Right lobe of liver (tissue), 6 donors: Measurements from ENCODE around the gene KCNJ5. TPM values are rescaled to one million over a fixed set of nuclear protein-coding genes. Genes with fewer than 3 reads are reported as not detected.

Experiments used
- ATAC-seq, 4 donors: fragments of 200-7000 bp; cut with Tn5 transposase; one replicate each; pipeline ENCODE4 v1.9.1; 2020; ENCODE audit warnings: mild to moderate bottlenecking in 4 of 4, moderate library complexity in 4 of 4
- DNase-seq, 3 donors: peaks; one replicate each; pipeline ENCODE4 v3.0.0-alpha.2; 2020
- H3K27ac ChIP-seq, 3 donors: fragments of 200-600 bp; one replicate each; pipeline ENCODE4 v1.8.0; 2022
- H3K27me3 ChIP-seq, 2 donors: fragments of 200-600 bp; one replicate each; pipeline ENCODE4 v1.8.0; 2022
- H3K36me3 ChIP-seq, 4 donors: fragments of 200-600 bp; sonication (generic) in 1 of 4; one replicate each; pipeline versions ENCODE4 v1.5.1 to v1.8.0; 2017 to 2022; ENCODE audit warnings: control low read depth in 1 of 4
- H3K4me1 ChIP-seq, 4 donors: fragments of 200-600 bp; sonication (generic) in 1 of 4; one replicate each; pipeline versions ENCODE4 v1.5.1 to v1.8.0; 2017 to 2022; ENCODE audit warnings: control low read depth in 1 of 4
- H3K4me3 ChIP-seq, 3 donors: fragments of 200-600 bp; one replicate each; pipeline ENCODE4 v1.8.0; 2022
- H3K9me3 ChIP-seq, 4 donors: fragments of 200-600 bp; sonication (generic) in 1 of 4; one replicate each; pipeline versions ENCODE4 v1.5.1 to v1.8.0; 2017 to 2022; ENCODE audit warnings: control low read depth in 1 of 4
- POLR2A ChIP-seq: fragments of 450-650 bp; IDR thresholded peaks from one replicate; pipeline ENCODE4 v1.6.1; 2017; ENCODE audit warnings: antibody characterized with exemption, mild to moderate bottlenecking
- WGBS: methylation state at CpG from one replicate; pipeline ENCODE4 v1.1.6; 2018; ENCODE audit warnings: low coverage, low lambda C conversion rate; ENCODE audit not compliant: insufficient coverage; ENCODE audit errors: missing lambda C conversion rate; 5-methylcytosine and 5-hydroxymethylcytosine counted together
- intact Hi-C, 2 donors: fragments of 100-400 bp; cut with DNase I; formaldehyde crosslinking; loops; one replicate each; pipeline versions ENCODE4 v1.11.2 to v1.14.1; 2022
- total RNA-seq, 6 experiments: library from RNA; depleted of rRNA in 2 of 6; stranded (reverse); fragments of >200 nt in 2 of 6; fragmentation: NEBNext Ultra II Directional in 3 of 6; extraction: Animal tissue kit (Norgen Biotek cat#: 25700) in 3 of 6; gene quantifications; one replicate each; pipeline versions ENCODE4 v1.1.0 to v1.2.4, GENCODE V29; 2016 to 2023
- TF ChIP-seq, protein P1 (sequence below), 4 donors: fragments of 200-600 bp in 3 of 4; fragments of 450-650 bp in 1 of 4; IDR thresholded peaks; one replicate each; pipeline versions ENCODE4 v1.5.1 to v1.8.0; 2016 to 2022; ENCODE audit warnings: antibody characterized with exemption in 4 of 4, mild to moderate bottlenecking in 2 of 4
- donor health status: DM: no; HTN: yes; CAD: no.
- donor health status: DM: no; HTN: no; CAD: no.
- donor health status: DM: no; HTN: no; CAD: no.
- donor health status: DM: no; HTN: yes; CAD: no.
- donor health status: DM: no; HTN: yes; CAD: no.

The KCNJ5 gene
- total RNA-seq, 6 experiments from 2014 or later = 0.05 to 0.80 (median 0.11) TPM

DNA sequence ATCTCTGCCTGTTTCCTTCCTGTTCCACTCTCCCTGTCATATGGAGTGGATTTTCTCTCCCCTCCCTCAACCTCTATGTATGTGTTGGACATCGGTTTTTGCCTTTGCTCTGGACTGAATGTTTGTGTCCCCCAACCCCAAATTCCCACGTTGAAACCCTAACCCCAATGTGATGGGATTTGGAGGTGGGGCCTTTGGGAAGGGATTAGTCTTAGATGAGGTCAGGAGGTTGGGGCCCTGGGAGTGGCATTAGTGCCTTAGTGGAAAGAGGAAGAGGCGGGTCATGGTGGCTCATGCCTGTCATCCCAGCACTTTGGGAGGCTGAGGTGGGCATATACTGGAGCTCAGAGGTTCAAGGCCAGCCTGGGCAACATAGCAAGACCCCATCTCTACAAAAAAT lies 39.9 kb downstream of the KCNJ5 start:
- no peak overlapping the region for H3K4me3 ChIP-seq
- no peak for TF ChIP-seq POLR2A
- TF ChIP-seq, protein P1, sequence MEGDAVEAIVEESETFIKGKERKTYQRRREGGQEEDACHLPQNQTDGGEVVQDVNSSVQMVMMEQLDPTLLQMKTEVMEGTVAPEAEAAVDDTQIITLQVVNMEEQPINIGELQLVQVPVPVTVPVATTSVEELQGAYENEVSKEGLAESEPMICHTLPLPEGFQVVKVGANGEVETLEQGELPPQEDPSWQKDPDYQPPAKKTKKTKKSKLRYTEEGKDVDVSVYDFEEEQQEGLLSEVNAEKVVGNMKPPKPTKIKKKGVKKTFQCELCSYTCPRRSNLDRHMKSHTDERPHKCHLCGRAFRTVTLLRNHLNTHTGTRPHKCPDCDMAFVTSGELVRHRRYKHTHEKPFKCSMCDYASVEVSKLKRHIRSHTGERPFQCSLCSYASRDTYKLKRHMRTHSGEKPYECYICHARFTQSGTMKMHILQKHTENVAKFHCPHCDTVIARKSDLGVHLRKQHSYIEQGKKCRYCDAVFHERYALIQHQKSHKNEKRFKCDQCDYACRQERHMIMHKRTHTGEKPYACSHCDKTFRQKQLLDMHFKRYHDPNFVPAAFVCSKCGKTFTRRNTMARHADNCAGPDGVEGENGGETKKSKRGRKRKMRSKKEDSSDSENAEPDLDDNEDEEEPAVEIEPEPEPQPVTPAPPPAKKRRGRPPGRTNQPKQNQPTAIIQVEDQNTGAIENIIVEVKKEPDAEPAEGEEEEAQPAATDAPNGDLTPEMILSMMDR (IDR thresholded peaks at IDR 0.05) = no peak
- no peak for DNase-seq
- no peaks in the 10 kb centered on the region for H3K9me3 ChIP-seq
- H3K4me1 ChIP-seq = no peaks in the 10 kb centered on the region
- no peaks in the 10 kb centered on the region for H3K36me3 ChIP-seq
- intact Hi-C loops = no loop called here
- no peaks in the 10 kb centered on the region for H3K27me3 ChIP-seq
- WGBS = 61% methylated on average over 3 of the region's 3 CpGs
- no peak for ATAC-seq
- H3K27ac ChIP-seq = no peak overlapping the region

GRCh38 chr11:128931668-128932067 lies 40.5 kb downstream of the KCNJ5 start:
- Histone ChIP-seq H3K27ac (no peak overlapping the region), H3K27me3 (no peaks in the 10 kb centered on the region), H3K4me3 (no peak overlapping the region), H3K9me3 (no peaks in the 10 kb centered on the region), H3K36me3 (no peaks in the 10 kb centered on the region), H3K4me1 (no peaks in the 10 kb centered on the region)
- ATAC-seq (no peak), DNase-seq (no peak)
- TF ChIP-seq POLR2A = no peak
- TF ChIP-seq, protein P1 (IDR thresholded peaks at IDR 0.05) = no peak
- 90% methylated on average over 5 of the region's 6 CpGs for WGBS
- intact Hi-C loops = no loop called here

GRCh38 chr11:128933481-128934178 lies 42.5 kb downstream of the KCNJ5 start:
- ATAC-seq = no peak

DNA sequence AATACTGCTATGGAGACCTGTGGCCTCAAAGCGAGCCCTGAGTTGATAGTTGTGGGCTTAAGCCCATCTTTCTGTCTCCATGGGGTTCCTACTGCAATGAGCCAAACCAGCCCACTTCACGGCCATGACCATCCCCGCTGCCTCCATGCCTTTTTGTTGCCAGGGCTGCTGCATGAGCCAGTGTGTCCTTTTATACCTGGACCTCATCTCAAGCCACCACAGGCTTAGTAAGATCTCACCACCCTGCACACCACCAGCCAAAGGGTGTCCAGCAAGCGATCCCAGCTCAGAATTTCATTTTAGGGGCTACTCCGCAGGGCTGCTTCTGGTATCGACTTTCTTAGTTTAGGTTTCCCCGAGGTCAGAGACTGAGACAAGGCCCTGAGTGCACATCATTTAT lies 43.2 kb downstream of the KCNJ5 start:
- H3K27me3 ChIP-seq = no peaks in the 10 kb centered on the region
- no peaks in the 10 kb centered on the region for H3K9me3 ChIP-seq
- no peak overlapping the region for H3K4me3 ChIP-seq
- TF ChIP-seq POLR2A = no peak
- TF ChIP-seq, protein P1 (IDR thresholded peaks at IDR 0.05) = no peak
- ATAC-seq (no peak), DNase-seq (no peak)
- no peaks in the 10 kb centered on the region for H3K4me1 ChIP-seq
- no peaks in the 10 kb centered on the region for H3K36me3 ChIP-seq
- intact Hi-C loops = no loop called here
- WGBS = 84% methylated on average over 4 of the region's 7 CpGs
- no peak overlapping the region for H3K27ac ChIP-seq

More at GRCh38 chr11:128933481-128934178, 42.5 kb downstream of the KCNJ5 start:
- H3K27ac ChIP-seq = no peak overlapping the region
- no peaks in the 10 kb centered on the region for H3K4me1 ChIP-seq
- DNase-seq = no peak
- no peaks in the 10 kb centered on the region for H3K9me3 ChIP-seq
- no peak overlapping the region for H3K4me3 ChIP-seq
- no peaks in the 10 kb centered on the region for H3K36me3 ChIP-seq
- TF ChIP-seq, protein P1 (IDR thresholded peaks at IDR 0.05) = no peak
- TF ChIP-seq POLR2A = no peak
- 79% methylated on average over 5 of the region's 7 CpGs for WGBS
- H3K27me3 ChIP-seq = no peaks in the 10 kb centered on the region
- intact Hi-C loops = no loop called here
